GM20000 (cell line): ENCODE measurements around the gene WBP4.

Source experiments
- DNase-seq: peaks from one replicate; pipeline ENCODE4 v3.0.0; 2012; ENCODE audit warnings: low spot score
- CTCF ChIP-seq: IDR thresholded peaks from 2 replicates; pipeline ENCODE4 v1.5.1; 2012; ENCODE audit warnings: mild to moderate bottlenecking, control low read depth; ENCODE audit errors: extremely low read depth, missing control alignments

WBP4 gene

DNA sequence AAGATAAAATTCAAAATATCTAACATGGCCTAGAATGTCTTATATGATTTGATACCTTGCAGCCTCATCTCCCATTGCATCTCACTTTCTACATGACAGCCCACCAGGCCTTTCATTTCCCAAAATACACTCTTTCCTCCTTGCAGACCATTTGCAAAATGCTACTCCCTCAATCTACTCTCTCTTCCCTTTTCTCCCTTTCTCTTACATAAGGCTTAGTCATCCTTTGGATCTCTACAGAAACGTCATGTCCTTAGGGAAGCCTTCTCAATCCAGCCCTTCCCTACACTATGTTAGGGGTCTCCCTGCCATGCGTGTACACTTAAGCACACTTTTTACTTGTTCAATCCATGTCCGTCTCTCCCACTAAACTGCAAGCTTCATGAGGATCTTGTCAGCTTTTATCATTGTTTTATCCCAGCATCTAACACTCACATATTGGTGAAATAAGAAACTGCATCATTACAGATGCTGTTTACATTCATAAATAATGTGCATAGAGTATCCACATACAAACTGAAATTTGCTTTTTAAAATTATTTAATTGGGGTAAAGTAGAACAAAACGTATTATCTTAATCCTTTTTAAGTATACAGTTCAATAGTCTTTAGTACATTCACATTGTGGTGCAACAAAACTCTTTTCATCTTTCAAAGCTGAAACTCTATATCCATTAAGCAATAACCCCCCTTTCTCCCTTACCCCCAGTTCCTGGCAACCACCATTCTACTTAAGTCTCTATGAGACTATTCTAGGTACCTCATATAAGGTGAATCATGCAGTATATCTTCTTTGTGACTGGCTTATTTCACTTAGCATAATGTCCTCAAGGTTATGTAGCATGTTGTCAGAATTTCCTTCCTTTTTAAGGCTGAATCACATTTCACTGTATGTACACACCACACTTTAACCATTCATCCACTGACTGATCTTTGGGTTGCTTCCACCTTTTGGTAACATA, 11.5 kb upstream of the WBP4 start:
- no peak for DNase-seq
- TF ChIP-seq CTCF, result no peak

DNA sequence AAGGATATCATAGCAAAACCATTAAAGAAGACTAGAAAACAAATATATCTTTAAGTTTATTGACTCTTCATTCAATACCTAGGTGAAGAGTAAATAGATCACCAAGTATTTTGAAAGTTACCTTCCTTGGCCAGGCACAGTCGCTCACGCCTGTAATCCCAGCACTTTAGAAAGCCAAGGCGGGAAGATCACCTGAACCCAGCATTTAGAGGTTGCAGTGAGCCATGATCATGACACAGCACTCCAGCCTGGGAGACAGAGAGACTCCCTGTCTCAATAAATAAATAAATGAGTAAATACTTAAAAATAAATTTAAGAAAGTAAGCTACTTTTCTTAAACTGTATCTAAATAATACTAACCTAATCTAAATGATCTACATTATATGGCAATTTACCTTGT, 8.9 kb upstream of the WBP4 start:
- no peak for TF ChIP-seq CTCF
- no peak for DNase-seq

GRCh38 chr13:41053384-41053826, 7.9 kb upstream of the WBP4 start:
- peak; percentile 35 for DNase-seq
- no peak for TF ChIP-seq CTCF

- peak; percentile 46 for DNase-seq
- TF ChIP-seq CTCF, result peak; percentile 18
These were observed 7.0 kb upstream of the WBP4 start for GRCh38 chr13:41054212-41054877.

DNA sequence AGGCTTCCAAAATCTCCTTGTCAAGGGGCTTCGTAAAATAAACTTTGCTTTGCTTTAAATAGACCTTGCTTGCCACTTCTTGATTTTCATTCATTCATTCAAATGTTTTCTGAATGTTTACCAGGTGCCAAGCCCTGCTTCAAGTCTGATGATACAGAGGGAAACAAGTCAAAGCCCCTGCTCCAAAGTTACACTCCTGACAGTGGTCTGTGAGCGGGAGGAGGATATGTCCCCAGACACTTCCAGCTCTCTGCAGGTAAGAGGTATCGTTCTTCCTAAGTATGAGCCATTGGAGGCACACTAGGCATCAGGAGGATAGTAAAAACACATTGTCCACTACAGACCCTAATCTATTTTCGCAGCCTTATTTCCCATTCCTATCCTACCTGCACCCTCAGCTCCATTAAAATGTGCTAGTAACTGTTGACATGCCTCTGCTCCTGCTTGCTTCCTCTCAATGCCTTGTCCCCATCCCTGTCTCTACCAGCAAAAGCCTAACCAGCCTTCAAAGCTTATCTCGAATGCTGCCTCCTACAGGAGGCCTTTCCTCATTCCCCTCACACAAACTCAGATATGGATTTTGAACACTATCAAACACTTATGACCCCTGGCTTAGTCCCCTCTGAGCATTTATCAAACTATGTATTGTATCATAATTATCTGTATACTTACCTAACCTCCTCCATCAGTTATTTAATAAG, 6.2 kb upstream of the WBP4 start:
- no peak for TF ChIP-seq CTCF
- no peak for DNase-seq

DNA sequence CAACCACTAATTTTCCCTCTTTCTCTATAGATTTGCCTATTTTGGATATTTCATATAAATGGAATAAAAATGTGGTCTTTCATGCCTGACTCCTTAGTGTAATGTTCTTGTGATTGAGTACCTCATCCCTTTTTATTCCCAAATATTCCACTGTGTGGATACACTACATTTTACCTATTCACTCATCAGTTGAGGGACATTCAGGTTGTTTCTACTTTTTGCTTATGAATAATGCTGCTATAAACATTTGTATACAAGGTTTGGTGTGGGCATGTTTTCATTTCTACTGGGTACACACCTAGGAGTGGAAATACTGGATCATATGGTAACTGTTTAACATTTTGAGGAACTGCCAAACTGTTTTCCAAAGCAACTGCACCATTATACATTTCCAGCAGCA, 5.1 kb upstream of the WBP4 start:
- no peak for TF ChIP-seq CTCF
- DNase-seq, result no peak
